Left lobe of liver (tissue), 2 donors: ENCODE measurements around the gene FAF1. TPM values are rescaled to one million over a fixed set of nuclear protein-coding genes. Genes with fewer than 3 reads are reported as not detected.
A peak's percentile ranks its signal among the peaks of the same experiment; 100 is the strongest.

Experiments used
- ATAC-seq: fragments of 200-7000 bp; cut with Tn5 transposase; one replicate; pipeline ENCODE4 v1.9.1; 2020; ENCODE audit warnings: mild to moderate bottlenecking, moderate library complexity
- DNase-seq: peaks from one replicate; pipeline ENCODE4 v3.0.0-alpha.2; 2020; ENCODE audit warnings: low spot score
- total RNA-seq: library from RNA; stranded (reverse); gene quantifications from one replicate; pipeline ENCODE4 v1.2.1, GENCODE V29; 2021
- donor health status: DM: no; HTN: no; CAD: no; lungs with moderate emphysema.
- donor health status: DM: no; HTN: yes; CAD: no.

The FAF1 gene
- total RNA-seq, 1 donor from 2014 or later, result 22.3 TPM

GRCh38 chr1:50422946-50423669 lies 537.0 kb downstream of the FAF1 start, which contains the start of gene DMRTA2:
Gene DMRTA2, minus strand, starts transcription at chr1:50423443. Its CDS starts 1,907 bp downstream, at chr1:50421536.
- DNase-seq (no peak), ATAC-seq (no peak)

GRCh38 chr1:50422675-50422945 lies 537.5 kb downstream of the FAF1 start:
- DNase-seq (no peak), ATAC-seq (no peak)

GRCh38 chr1:50421768-50422674 lies 538.0 kb downstream of the FAF1 start:
- ATAC-seq (no peak), DNase-seq (no peak)

GRCh38 chr1:50421366-50421748 lies 538.7 kb downstream of the FAF1 start:
- ATAC-seq (no peak), DNase-seq (no peak)

- ATAC-seq (no peak), DNase-seq (no peak)
Measured at GRCh38 chr1:50420689-50421365, 539.2 kb downstream of the FAF1 start.

GRCh38 chr1:50419907-50420677 lies 540.0 kb downstream of the FAF1 start:
- DNase-seq (no peak), ATAC-seq (no peak)

- peak; percentile 57 for ATAC-seq
- DNase-seq, result no peak
Measured at GRCh38 chr1:50419192-50419906, 540.7 kb downstream of the FAF1 start.

- peak; percentile 32 for ATAC-seq
- no peak for DNase-seq
Measured at GRCh38 chr1:50418600-50419109, 541.4 kb downstream of the FAF1 start.

- DNase-seq (no peak), ATAC-seq (no peak)
Measured at GRCh38 chr1:50417946-50418599, 542.0 kb downstream of the FAF1 start.

- no peak for DNase-seq
- no peak for ATAC-seq
Measured at GRCh38 chr1:50417507-50417906, 542.6 kb downstream of the FAF1 start.

- no peak for ATAC-seq
- DNase-seq, result no peak
Measured at GRCh38 chr1:50416553-50417453, 543.3 kb downstream of the FAF1 start.

GRCh38 chr1:50416150-50416527 lies 543.9 kb downstream of the FAF1 start:
- no peak for DNase-seq

GRCh38 chr1:50415235-50416149 lies 544.6 kb downstream of the FAF1 start:
- DNase-seq, result no peak
- ATAC-seq, result no peak

More at GRCh38 chr1:50416150-50416527, 543.9 kb downstream of the FAF1 start:
- no peak for ATAC-seq

GRCh38 chr1:50414853-50415234 lies 545.2 kb downstream of the FAF1 start:
- ATAC-seq (no peak), DNase-seq (no peak)

GRCh38 chr1:50412813-50413476 lies 547.1 kb downstream of the FAF1 start:
- ATAC-seq (no peak), DNase-seq (no peak)

GRCh38 chr1:50405814-50406213 lies 554.3 kb downstream of the FAF1 start:
- ATAC-seq, result no peak
- DNase-seq, result no peak
